Subcutaneous adipose tissue (tissue), 4 donors: ENCODE measurements around the gene SHROOM3. TPM values are rescaled to one million over a fixed set of nuclear protein-coding genes. Genes with fewer than 3 reads are reported as not detected.

ENCODE experiments used
- total RNA-seq, 4 donors: library from RNA; depleted of rRNA; stranded (reverse); fragments of >200 nt; gene quantifications; one replicate each; pipeline ENCODE4 v1.1.0, GENCODE V29; 2016
- TF ChIP-seq, protein P1 (sequence below): fragments of 450-650 bp; IDR thresholded peaks from one replicate; pipeline ENCODE4 v1.5.1; 2016; ENCODE audit warnings: low read depth, mild to moderate bottlenecking, control low read depth, antibody characterized with exemption, moderate library complexity

The SHROOM3 gene
- total RNA-seq, 4 donors from 2014 or later = 0.22 to 0.38 (median 0.33) TPM; not detected in 1

DNA sequence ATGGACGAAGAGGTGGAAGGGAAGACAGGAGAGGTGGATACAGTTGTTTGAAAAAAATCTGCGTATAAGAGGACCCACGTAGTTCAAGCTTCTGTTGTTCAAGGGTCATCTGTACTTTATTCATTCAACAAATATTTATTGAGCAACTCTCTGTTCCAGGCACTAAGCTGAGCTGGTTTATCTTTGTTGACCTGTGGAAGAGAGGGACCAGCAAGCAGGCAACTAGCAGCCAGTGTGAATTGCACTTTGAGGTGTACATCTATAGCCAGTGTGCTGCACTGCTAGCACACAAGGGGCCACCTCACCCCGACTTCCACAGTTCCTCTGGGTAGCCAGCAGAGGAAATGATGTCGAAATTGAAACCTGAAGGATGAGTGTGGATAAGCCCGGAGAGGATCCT is 271.6 kb downstream of the SHROOM3 start:
- TF ChIP-seq, protein P1, sequence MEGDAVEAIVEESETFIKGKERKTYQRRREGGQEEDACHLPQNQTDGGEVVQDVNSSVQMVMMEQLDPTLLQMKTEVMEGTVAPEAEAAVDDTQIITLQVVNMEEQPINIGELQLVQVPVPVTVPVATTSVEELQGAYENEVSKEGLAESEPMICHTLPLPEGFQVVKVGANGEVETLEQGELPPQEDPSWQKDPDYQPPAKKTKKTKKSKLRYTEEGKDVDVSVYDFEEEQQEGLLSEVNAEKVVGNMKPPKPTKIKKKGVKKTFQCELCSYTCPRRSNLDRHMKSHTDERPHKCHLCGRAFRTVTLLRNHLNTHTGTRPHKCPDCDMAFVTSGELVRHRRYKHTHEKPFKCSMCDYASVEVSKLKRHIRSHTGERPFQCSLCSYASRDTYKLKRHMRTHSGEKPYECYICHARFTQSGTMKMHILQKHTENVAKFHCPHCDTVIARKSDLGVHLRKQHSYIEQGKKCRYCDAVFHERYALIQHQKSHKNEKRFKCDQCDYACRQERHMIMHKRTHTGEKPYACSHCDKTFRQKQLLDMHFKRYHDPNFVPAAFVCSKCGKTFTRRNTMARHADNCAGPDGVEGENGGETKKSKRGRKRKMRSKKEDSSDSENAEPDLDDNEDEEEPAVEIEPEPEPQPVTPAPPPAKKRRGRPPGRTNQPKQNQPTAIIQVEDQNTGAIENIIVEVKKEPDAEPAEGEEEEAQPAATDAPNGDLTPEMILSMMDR = no peak

DNA sequence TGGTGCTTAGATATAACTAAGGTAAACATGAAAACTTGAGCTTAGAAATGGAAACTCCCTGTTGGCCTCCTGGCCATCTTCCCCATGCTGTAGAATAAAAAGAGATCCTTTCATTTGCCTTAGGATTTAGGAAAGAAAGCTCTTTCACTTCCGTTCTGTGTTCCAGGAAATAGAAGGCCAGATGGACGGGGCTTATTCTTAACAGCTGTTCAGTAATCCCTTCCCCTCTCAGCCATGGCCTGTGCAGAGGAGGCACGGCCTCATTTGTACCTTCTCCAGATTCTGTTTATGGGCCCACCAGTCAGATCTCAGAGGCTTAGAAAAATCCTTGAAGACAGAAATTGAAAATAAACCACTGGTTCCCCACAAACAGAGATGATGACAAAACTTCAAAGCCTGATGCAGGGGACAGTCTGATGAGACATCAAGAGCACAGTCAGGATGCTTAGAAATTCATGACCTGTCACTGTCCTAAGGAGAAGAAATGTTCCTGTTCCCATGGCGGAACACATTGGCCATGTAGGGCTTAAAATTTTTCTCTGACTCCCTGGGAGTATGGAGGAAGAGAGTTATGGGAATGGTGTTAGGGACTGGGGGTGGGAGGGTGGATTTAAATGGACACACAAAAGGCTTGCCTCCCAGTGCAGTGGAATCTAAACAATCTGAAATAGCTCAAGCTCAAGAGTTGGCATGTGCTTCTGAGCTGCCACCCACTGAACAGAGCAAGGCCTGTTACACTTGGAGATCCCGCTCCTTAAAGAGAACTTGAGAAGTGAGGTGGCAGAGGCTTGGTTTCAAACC is 274.1 kb downstream of the SHROOM3 start:
- TF ChIP-seq, protein P1 = no peak

DNA sequence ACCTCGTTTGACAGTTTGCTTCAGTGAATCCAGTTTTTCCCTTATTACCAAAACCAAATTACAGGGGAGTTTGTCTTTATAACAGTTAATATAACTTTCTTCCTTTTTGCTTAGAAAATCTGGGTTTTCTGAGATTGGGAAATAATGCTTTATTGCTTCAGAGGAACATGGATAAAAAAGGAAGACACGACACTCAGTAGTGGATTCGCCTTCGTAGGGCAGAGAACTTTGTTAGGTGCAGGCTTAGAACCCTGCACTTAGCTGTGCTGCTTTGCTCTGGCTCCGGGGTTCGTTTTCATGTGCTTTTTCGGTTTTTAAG is 274.7 kb downstream of the SHROOM3 start:
- TF ChIP-seq, protein P1 = no peak

DNA sequence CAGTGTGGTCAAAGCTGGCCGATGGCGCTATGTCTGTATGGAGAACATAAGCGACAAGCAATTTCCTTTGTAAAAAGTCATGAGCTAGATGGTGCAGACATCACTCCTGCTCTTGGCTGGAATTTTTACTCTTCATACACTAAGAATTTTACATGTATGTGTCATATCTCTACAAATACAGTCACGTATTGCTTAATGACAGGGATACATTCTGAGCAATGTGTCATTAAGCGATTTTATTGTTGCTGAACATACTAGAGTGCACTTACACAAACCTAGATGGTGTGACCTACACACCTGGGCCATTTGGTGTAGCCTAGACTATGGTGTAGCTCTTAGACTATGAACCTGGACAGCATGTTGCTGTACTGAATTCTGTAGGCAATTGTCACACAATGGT is 277.5 kb downstream of the SHROOM3 start:
- TF ChIP-seq, protein P1 = no peak

DNA sequence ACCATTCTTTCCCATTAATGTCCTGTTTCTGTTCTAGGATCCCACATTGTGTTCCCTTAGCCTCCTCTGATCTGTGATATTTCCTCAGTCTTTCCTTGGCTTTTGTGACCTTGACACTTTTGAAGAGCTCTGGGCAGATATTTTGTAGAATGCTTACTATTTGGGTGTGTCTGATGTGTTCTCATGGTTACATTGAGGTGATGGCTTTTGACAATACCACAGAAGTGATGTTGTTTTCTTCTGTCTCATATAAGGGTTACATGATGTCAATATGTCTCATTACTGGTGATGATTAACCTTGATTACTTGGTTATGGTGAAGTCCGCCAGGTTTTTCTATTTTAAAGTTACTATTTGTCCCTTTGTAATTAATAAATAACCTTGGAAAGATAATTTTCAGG is 279.2 kb downstream of the SHROOM3 start:
- TF ChIP-seq, protein P1 = no peak

DNA sequence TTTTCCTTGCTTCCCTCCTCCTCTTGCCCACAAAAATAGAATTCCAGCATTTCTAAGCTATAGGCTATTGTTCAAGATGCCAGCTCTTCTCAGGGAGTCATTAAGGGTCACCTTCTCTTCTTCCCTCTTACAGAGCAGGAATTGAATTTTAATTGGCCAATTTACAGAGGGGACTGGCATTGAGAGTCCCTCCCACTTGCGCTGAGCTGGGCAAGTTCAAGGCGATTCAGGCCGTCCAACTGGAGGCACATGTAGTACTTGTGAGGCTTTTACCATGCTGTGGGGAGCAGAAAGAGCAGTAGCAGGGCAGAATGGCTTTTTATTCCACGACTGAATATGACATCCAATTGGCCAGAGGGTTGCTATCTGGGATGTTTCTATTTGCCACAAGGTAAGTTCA is 281.0 kb downstream of the SHROOM3 start:
- TF ChIP-seq, protein P1 = no peak

DNA sequence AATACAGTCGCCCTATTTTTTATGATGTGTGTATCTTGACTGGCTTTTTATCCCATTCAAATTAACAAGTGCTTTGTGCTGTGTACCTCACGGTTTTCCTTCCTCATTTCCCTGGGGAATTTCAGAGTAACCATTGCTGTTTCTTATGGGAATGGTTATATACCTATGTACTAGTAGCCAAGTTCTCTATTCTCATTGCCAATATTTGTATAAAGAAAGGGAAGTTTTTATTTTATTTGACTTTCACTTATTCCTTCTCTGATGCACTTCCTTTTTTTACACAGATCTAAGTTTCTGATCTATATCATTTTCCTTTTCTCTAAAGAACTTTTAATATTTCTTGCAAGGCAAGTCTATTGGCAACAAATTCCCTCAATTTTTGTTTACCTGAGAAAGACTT is 281.6 kb downstream of the SHROOM3 start:
- TF ChIP-seq, protein P1 = no peak
